Measurements from ENCODE around the gene RNF167. TPM values are rescaled to one million over a fixed set of nuclear protein-coding genes. Genes with fewer than 3 reads are reported as not detected.

RNF167 gene
- total and polyA plus RNA-seq, 2 of the 4 experiments (the other 2 are of a cell fraction) = 13.1 to 79.5 TPM

DNA sequence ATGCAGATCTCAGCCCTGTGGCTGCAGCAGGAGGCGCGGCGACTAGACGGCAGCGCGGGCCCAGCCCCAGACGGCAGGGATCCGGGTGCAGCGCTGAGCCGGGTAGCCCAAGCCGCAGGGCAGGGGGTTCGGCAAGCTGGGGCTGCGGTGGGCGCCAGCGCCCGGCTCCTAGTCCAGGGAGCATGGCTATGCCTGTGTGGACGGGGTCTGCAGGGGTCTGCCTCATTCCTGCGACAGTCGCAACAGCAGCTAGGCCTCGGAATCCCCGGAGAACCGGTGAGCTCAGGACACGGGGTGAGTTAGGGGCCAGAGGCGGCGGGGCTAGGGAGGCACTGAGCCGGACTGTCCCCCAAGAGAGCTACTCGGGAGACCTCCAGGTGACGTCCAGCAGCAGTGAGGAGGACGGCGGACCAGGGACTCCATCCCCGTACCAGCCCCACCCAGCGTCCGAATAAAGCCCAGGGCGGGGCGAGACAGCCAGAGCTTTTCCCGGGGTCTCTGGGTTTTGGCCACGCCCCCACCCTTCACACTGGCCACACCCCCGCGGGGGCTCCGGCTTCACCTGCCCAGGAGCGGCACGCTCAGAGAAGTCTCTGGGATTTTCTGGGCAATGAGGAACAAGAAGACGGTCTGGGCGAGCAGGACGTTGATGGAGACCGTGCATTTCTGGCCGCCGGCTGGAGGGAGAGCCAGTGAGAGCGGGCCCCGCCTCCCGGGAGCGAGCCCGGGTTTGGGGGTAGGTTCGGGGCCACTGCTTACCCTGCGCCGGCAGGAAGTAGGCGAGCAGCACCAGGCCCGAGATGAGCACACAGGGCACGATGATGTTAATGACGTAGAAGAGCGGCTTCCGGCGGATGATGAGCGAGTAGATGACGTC lies 39.6 kb upstream of the RNF167 start:
- H2AFZ ChIP-seq (replicated peaks; ENCODE audit: low read length, poor library complexity) = no peak overlapping the region
- no peak overlapping the region for H2BK20ac ChIP-seq (ENCODE audit: low read depth, low read length)
- H3K9me1 ChIP-seq (ENCODE audit: insufficient read depth, low read length) = peaks cover 4% of the 10 kb centered on the region; the same call in 1 of the 2 replicates
- no peak overlapping the region for H3K56ac ChIP-seq (ENCODE audit: extremely low read depth, insufficient read depth, low read length)
- H4K20me1 ChIP-seq (ENCODE audit: insufficient read depth, low read length) = no peaks in the 10 kb centered on the region; the same call in none of the 2 replicates
- WGBS, 2 experiments (ENCODE audit: extremely low coverage in 2 of 2, insufficient read length in 1 of 2) = 56% methylated on average over 45 of the region's 65 CpGs; no CpG with 5 or more reads in 1 of the 2 experiments
- H3K9ac ChIP-seq (ENCODE audit: low read depth, low read length) = no peak overlapping the region
- dilution Hi-C loops (cut with HindIII; ENCODE audit: low sequenced_read_pairs, unreplicated experiment) = no loop called here
- BruUV-seq (replicated peaks) = no TSS peak
- H3K27me3 ChIP-seq (ENCODE audit: control insufficient read depth, insufficient read depth, low read length) = peaks cover 2% of the 10 kb centered on the region; the same call in 1 of the 2 replicates
- no peak overlapping the region for H2AK5ac ChIP-seq (ENCODE audit: low read depth, low read length)
- H4K5ac ChIP-seq (ENCODE audit: low read depth, low read length) = no peak overlapping the region
- no peak overlapping the region for H4K91ac ChIP-seq (ENCODE audit: insufficient read depth, low read depth, low read length)
- no peak overlapping the region for H3K4me2 ChIP-seq (ENCODE audit: low read depth, low read length)
- H3K9me3 ChIP-seq (ENCODE audit: control insufficient read depth, insufficient read depth, low read length) = no peaks in the 10 kb centered on the region; the same call in 1 of the 2 replicates
- H2BK5ac ChIP-seq (ENCODE audit: low read depth, low read length, poor library complexity, severe bottlenecking) = no peak overlapping the region
- H3K4me3 ChIP-seq (ENCODE audit: insufficient read depth, low read depth, low read length) = no peak overlapping the region
- peaks cover 21% of the 10 kb centered on the region for H3K36me3 ChIP-seq (ENCODE audit: control insufficient read depth, insufficient read depth, low read length)
- H3K79me1 ChIP-seq (ENCODE audit: low read depth in 1 of 2, low read length in 2 of 2) = no peaks in the 10 kb centered on the region
- no peak overlapping the region for H3K18ac ChIP-seq (ENCODE audit: low read depth, low read length)
- no peak overlapping the region for H4K8ac ChIP-seq (ENCODE audit: low read depth in 2 of 2, low read length in 2 of 2)
- ChIA-PET CTCF (no interaction called here), POLR2A (ENCODE audit: unreplicated experiment) (no interaction called here)
- H3K14ac ChIP-seq (replicated peaks; ENCODE audit: low read depth, low read length) = no peak overlapping the region
- in situ Hi-C loops (cut with MboI; ENCODE audit: low sequenced_read_pairs) = no loop called here
- no peak overlapping the region for H3K4ac ChIP-seq (ENCODE audit: low read depth, low read length)
- H3K23ac ChIP-seq (ENCODE audit: low read depth, low read length) = no peak overlapping the region
- H2BK120ac ChIP-seq (ENCODE audit: low read depth, low read length) = no peak overlapping the region
- no peak overlapping the region for H3K27ac ChIP-seq (ENCODE audit: insufficient read depth, low read length)
- intact Hi-C loops (cut with micrococcal nuclease) = no loop called here
- H3K4me1 ChIP-seq (ENCODE audit: control insufficient read depth, insufficient read depth, low read length) = no peaks in the 10 kb centered on the region
- H2AK9ac ChIP-seq (replicated peaks; ENCODE audit: low read depth, low read length, poor library complexity) = no peak overlapping the region
- no peak for DNase-seq
- H2BK15ac ChIP-seq (ENCODE audit: low read depth, low read length) = no peak overlapping the region
- no peak for ATAC-seq (ENCODE audit: low read depth)
- TF ChIP-seq, protein P1, sequence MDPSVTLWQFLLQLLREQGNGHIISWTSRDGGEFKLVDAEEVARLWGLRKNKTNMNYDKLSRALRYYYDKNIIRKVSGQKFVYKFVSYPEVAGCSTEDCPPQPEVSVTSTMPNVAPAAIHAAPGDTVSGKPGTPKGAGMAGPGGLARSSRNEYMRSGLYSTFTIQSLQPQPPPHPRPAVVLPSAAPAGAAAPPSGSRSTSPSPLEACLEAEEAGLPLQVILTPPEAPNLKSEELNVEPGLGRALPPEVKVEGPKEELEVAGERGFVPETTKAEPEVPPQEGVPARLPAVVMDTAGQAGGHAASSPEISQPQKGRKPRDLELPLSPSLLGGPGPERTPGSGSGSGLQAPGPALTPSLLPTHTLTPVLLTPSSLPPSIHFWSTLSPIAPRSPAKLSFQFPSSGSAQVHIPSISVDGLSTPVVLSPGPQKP (IDR thresholded peaks at IDR 0.05; ENCODE audit: borderline replicate concordance, low read depth, low read length) = no peak
- TF ChIP-seq, protein P2, sequence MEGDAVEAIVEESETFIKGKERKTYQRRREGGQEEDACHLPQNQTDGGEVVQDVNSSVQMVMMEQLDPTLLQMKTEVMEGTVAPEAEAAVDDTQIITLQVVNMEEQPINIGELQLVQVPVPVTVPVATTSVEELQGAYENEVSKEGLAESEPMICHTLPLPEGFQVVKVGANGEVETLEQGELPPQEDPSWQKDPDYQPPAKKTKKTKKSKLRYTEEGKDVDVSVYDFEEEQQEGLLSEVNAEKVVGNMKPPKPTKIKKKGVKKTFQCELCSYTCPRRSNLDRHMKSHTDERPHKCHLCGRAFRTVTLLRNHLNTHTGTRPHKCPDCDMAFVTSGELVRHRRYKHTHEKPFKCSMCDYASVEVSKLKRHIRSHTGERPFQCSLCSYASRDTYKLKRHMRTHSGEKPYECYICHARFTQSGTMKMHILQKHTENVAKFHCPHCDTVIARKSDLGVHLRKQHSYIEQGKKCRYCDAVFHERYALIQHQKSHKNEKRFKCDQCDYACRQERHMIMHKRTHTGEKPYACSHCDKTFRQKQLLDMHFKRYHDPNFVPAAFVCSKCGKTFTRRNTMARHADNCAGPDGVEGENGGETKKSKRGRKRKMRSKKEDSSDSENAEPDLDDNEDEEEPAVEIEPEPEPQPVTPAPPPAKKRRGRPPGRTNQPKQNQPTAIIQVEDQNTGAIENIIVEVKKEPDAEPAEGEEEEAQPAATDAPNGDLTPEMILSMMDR (conservative IDR thresholded peaks at IDR 0.05; ENCODE audit: low read depth, low read length) = no peak
- TF ChIP-seq FOS (IDR thresholded peaks at IDR 0.05; ENCODE audit: low read depth, low read length) = no peak
- TF ChIP-seq RAD21 (IDR thresholded peaks at IDR 0.05; ENCODE audit: low read length) = no peak
- no peak for TF ChIP-seq CHD1 (IDR thresholded peaks at IDR 0.05; ENCODE audit: low read depth, low read length)
- no peak for TF ChIP-seq MXI1 (IDR thresholded peaks at IDR 0.05; ENCODE audit: borderline replicate concordance, low read depth, low read length)
- no peak for TF ChIP-seq MAFK (IDR thresholded peaks at IDR 0.05; ENCODE audit: low read depth, low read length)
- no peak for TF ChIP-seq BHLHE40 (IDR thresholded peaks at IDR 0.05; ENCODE audit: low read depth, low read length)
- no peak for TF ChIP-seq RCOR1 (IDR thresholded peaks at IDR 0.05; ENCODE audit: insufficient replicate concordance, low read length)
- TF ChIP-seq MAZ (IDR thresholded peaks at IDR 0.05; ENCODE audit: borderline replicate concordance, low read depth, low read length) = no peak
- TF ChIP-seq POLR2A (IDR thresholded peaks at IDR 0.05; ENCODE audit: low read depth, low read length) = no peak
- no peak for TF ChIP-seq SMC3 (IDR thresholded peaks at IDR 0.05; ENCODE audit: low read depth, low read length)
- no peak for TF ChIP-seq RFX5 (IDR thresholded peaks at IDR 0.05; ENCODE audit: low read depth, low read length)
- no peak for TF ChIP-seq NFE2L2 (IDR thresholded peaks at IDR 0.05; ENCODE audit: low read depth, low read length)
- TF ChIP-seq, protein P3, sequence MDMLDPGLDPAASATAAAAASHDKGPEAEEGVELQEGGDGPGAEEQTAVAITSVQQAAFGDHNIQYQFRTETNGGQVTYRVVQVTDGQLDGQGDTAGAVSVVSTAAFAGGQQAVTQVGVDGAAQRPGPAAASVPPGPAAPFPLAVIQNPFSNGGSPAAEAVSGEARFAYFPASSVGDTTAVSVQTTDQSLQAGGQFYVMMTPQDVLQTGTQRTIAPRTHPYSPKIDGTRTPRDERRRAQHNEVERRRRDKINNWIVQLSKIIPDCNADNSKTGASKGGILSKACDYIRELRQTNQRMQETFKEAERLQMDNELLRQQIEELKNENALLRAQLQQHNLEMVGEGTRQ (IDR thresholded peaks at IDR 0.05; ENCODE audit: low read depth, low read length) = no peak
